Body of pancreas (tissue), 4 donors: ENCODE data around the gene RSPH4A. TPM values are rescaled to one million over a fixed set of nuclear protein-coding genes. Genes with fewer than 3 reads are reported as not detected.
A peak's percentile ranks its signal among the peaks of the same experiment; 100 is the strongest.

Experiments
- ATAC-seq: fragments of 150-250 bp; one replicate; pipeline ENCODE4 v1.9.1; 2016
- DNase-seq, 4 donors: peaks; one replicate each; pipeline ENCODE4 v3.0.0-alpha.2; 2019
- H3K27ac ChIP-seq, 4 donors: fragments of 200-600 bp; sonication (generic); 1 replicate in 3 of 4; 2 replicates in 1 of 4; pipeline versions ENCODE4 v1.5.1 to v1.6.1; 2016 to 2019; ENCODE audit warnings: mild to moderate bottlenecking in 1 of 4, mixed read lengths in 1 of 4, moderate library complexity in 1 of 4
- H3K27me3 ChIP-seq, 2 donors: fragments of 200-600 bp; sonication (generic); one replicate each; pipeline ENCODE4 v1.6.0; 2016; ENCODE audit warnings: mild to moderate bottlenecking in 1 of 2
- H3K36me3 ChIP-seq, 2 donors: fragments of 200-600 bp; sonication (generic); replicated peaks in 1 of 2; 2 replicates each; pipeline ENCODE4 v1.5.1; 2016; ENCODE audit warnings: low read depth in 2 of 2; ENCODE audit not compliant: insufficient read depth in 1 of 2
- H3K4me1 ChIP-seq: fragments of 200-600 bp; sonication (generic); one replicate; pipeline ENCODE4 v1.6.0; 2016
- H3K4me3 ChIP-seq, 2 donors: fragments of 200-600 bp; sonication (generic); 1 replicate in 1 of 2; 2 replicates in 1 of 2; pipeline ENCODE4 v1.5.1; 2016 to 2019
- H3K9me3 ChIP-seq, 3 donors: fragments of 200-600 bp; sonication (generic); 1 replicate in 2 of 3; 2 replicates in 1 of 3; pipeline ENCODE4 v1.5.1; 2016
- CTCF ChIP-seq, 7 experiments: fragments of 450-650 bp in 4 of 7; fragments of 200-600 bp in 3 of 7; sonication (generic) in 3 of 7; IDR thresholded peaks; one replicate each; pipeline ENCODE4 v1.5.1; 2016 to 2019; ENCODE audit warnings: antibody characterized with exemption in 7 of 7
- POLR2A ChIP-seq, 3 donors: fragments of 450-650 bp; IDR thresholded peaks; one replicate each; pipeline ENCODE4 v1.6.1; 2016; ENCODE audit warnings: antibody characterized with exemption in 3 of 3, mild to moderate bottlenecking in 2 of 3
- WGBS, 2 donors: methylation state at CpG; one replicate each; pipeline ENCODE4 v1.1.5; 2017; 5-methylcytosine and 5-hydroxymethylcytosine counted together
- intact Hi-C: fragments of 100-400 bp; cut with DNase I; formaldehyde crosslinking; loops from one replicate; pipeline ENCODE4 v1.15.1; 2023
- total RNA-seq, 2 donors: library from RNA; depleted of rRNA; stranded (reverse); fragments of >200 nt; gene quantifications; one replicate each; pipeline ENCODE4 v1.1.0, GENCODE V29; 2016

RSPH4A gene
- total RNA-seq, 2 donors from 2014 or later = 2.6 TPM; not detected in 1

- no peaks in the 10 kb centered on the region for H3K27me3 ChIP-seq
- H3K9me3 ChIP-seq = no peaks in the 10 kb centered on the region
- no peak overlapping the region for H3K27ac ChIP-seq
- ATAC-seq = no peak
- no peak for TF ChIP-seq CTCF (IDR thresholded peaks at IDR 0.05)
- no peak for TF ChIP-seq POLR2A (IDR thresholded peaks at IDR 0.05)
- H3K4me1 ChIP-seq = peaks cover 8% of the 10 kb centered on the region
- intact Hi-C loops = no loop called here
- 82 to 89% methylated on average over 4 of the region's 4 CpGs for WGBS, 2 donors
- no peak for DNase-seq
- H3K36me3 ChIP-seq = no peaks in the 10 kb centered on the region
- no peak overlapping the region for H3K4me3 ChIP-seq
Observed at GRCh38 chr6:116611056-116611455, 5.2 kb upstream of the RSPH4A start.

GRCh38 chr6:116616737-116617053, 416 bp downstream of the RSPH4A start:
- H3K27me3 ChIP-seq = no peaks in the 10 kb centered on the region
- intact Hi-C loops = no loop called here
- peak; percentile 10 to 34 (median 23) for DNase-seq
- H3K4me1 ChIP-seq = peaks cover 16% of the 10 kb centered on the region
- H3K9me3 ChIP-seq = no peaks in the 10 kb centered on the region
- WGBS, 2 donors = 0 to 2% methylated on average over 10 to 16 of the region's 16 CpGs
- ATAC-seq = peak; percentile 27
- H3K4me3 ChIP-seq = peak overlapping the region in 1 of 2 donors; percentile 16
- H3K27ac ChIP-seq = peak overlapping the region in 1 of 4 donors; percentile 10
- TF ChIP-seq CTCF (IDR thresholded peaks at IDR 0.05) (no peak), POLR2A (IDR thresholded peaks at IDR 0.05) (no peak)
- no peaks in the 10 kb centered on the region for H3K36me3 ChIP-seq

- ATAC-seq (no peak), DNase-seq (no peak)
- Histone ChIP-seq H3K36me3 (no peaks in the 10 kb centered on the region), H3K4me3 (no peak overlapping the region), H3K4me1 (no peaks in the 10 kb centered on the region), H3K27ac (no peak overlapping the region), H3K27me3 (no peaks in the 10 kb centered on the region), H3K9me3 (no peaks in the 10 kb centered on the region)
- intact Hi-C loops = no loop called here
- TF ChIP-seq CTCF (IDR thresholded peaks at IDR 0.05) = no peak
- no peak for TF ChIP-seq POLR2A (IDR thresholded peaks at IDR 0.05)
- WGBS, 2 donors = 53 to 59% methylated on average over 3 of the region's 3 CpGs
Observed at GRCh38 chr6:116624036-116624805, 7.9 kb downstream of the RSPH4A start.

DNA sequence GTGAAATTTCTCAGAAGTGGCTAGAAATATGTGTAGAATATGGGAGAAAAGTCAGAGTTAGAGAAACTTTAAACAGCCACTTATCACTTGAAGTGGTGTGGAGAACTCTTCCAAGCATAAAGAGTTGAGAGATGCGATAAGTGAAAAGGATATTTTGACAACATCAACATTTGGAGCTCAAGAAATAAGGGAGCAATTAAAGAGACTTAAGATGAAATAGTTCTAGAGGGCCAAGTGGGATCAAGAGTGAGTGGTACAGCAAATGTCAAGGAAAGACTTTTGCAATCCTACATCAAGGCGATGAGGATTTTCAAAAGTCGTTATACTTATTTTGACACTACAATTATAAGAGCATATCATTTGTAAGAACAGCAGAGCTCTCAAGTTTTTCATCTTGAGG, 9.6 kb downstream of the RSPH4A start:
- no peak for DNase-seq
- TF ChIP-seq POLR2A (IDR thresholded peaks at IDR 0.05) (no peak), CTCF (IDR thresholded peaks at IDR 0.05) (no peak)
- no peak overlapping the region for H3K27ac ChIP-seq
- WGBS, 2 donors = 91 to 93% methylated on average over 3 of the region's 3 CpGs
- peaks cover under 1% of the 10 kb centered on the region for H3K4me1 ChIP-seq
- H3K36me3 ChIP-seq = no peaks in the 10 kb centered on the region
- ATAC-seq = no peak
- H3K4me3 ChIP-seq = no peak overlapping the region
- H3K9me3 ChIP-seq = no peaks in the 10 kb centered on the region
- no peaks in the 10 kb centered on the region for H3K27me3 ChIP-seq
- intact Hi-C loops = no loop called here

- intact Hi-C loops = no loop called here
- no peak for DNase-seq
- no peaks in the 10 kb centered on the region for H3K9me3 ChIP-seq
- H3K27ac ChIP-seq = no peak overlapping the region
- TF ChIP-seq POLR2A (IDR thresholded peaks at IDR 0.05) (no peak), CTCF (IDR thresholded peaks at IDR 0.05) (no peak)
- no peaks in the 10 kb centered on the region for H3K36me3 ChIP-seq
- H3K4me3 ChIP-seq = no peak overlapping the region
- H3K4me1 ChIP-seq = peaks cover 32% of the 10 kb centered on the region
- no peaks in the 10 kb centered on the region for H3K27me3 ChIP-seq
- ATAC-seq = no peak
- 46 to 83% methylated on average over 5 of the region's 5 CpGs for WGBS, 2 donors
Observed at GRCh38 chr6:116629563-116629981, 13.3 kb downstream of the RSPH4A start.
